ENCODE results near the gene TPPP2. TPM values are rescaled to one million over a fixed set of nuclear protein-coding genes. Genes with fewer than 3 reads are reported as not detected.

The TPPP2 gene
- total RNA-seq, 1 experiment from 2014 or later, result not detected

- no TSS peak for BruUV-seq (replicated peaks)
- Histone ChIP-seq H3K9me3 (ENCODE audit: low read depth, low read length, poor library complexity, severe bottlenecking) (no peaks in the 10 kb centered on the region), H3K4me3 (ENCODE audit: low read depth, low read length, poor library complexity, severe bottlenecking) (peak within 1 kb of the TSS; percentile 98), H3K4me1 (ENCODE audit: insufficient read depth, low read length, poor library complexity, severe bottlenecking) (peaks cover 27% of the 10 kb centered on the region), H3K36me3 (ENCODE audit: insufficient read depth, low read length, poor library complexity, severe bottlenecking) (peaks cover 21% of the 10 kb centered on the region), H3K27me3 (replicated peaks; ENCODE audit: insufficient read depth, low read depth, low read length, poor library complexity) (no peaks in the 10 kb centered on the region), H3K27ac (ENCODE audit: low read depth, low read length, poor library complexity, severe bottlenecking) (peak within 1 kb of the TSS; percentile 90)
- ChIA-PET CTCF (interaction anchor here (0.6 to 2.5 kb wide), 6 partner anchors 17 to 55 kb away, joined by 3 to 23 read pairs (median 4); no protein-coding TSS in a partner anchor), POLR2A (ENCODE audit: low non-redundant PET) (no interaction called here)
- DNase-seq (ENCODE audit: low spot score), result peak; percentile 68
- TF ChIP-seq CTCF (conservative IDR thresholded peaks at IDR 0.05; ENCODE audit: low read depth, low read length) (no peak), EZH2 (IDR thresholded peaks at IDR 0.05; ENCODE audit: borderline replicate concordance, low read depth, low read length, poor library complexity, severe bottlenecking) (no peak)
- intact Hi-C loops (cut with micrococcal nuclease; ENCODE audit: unreplicated experiment), result no loop called here
Measured at GRCh38 chr14:21070083-21070609, 40.1 kb downstream of the TPPP2 start, which contains the start of gene ARHGEF40. Gene ARHGEF40, plus strand, starts transcription at chr14:21070304. Its CDS starts 93 bp downstream, at chr14:21070397.

GRCh38 chr14:21070610-21071224 is 40.7 kb downstream of the TPPP2 start:
- intact Hi-C loops (cut with micrococcal nuclease; ENCODE audit: unreplicated experiment), result loop anchor here (1.0 kb wide), 2 partner anchors 17 to 34 kb away; no protein-coding TSS in a partner anchor
- Histone ChIP-seq H3K27me3 (replicated peaks; ENCODE audit: insufficient read depth, low read depth, low read length, poor library complexity) (no peaks in the 10 kb centered on the region), H3K27ac (ENCODE audit: low read depth, low read length, poor library complexity, severe bottlenecking) (peak overlapping the region; percentile 90), H3K36me3 (ENCODE audit: insufficient read depth, low read length, poor library complexity, severe bottlenecking) (peaks cover 27% of the 10 kb centered on the region), H3K4me3 (ENCODE audit: low read depth, low read length, poor library complexity, severe bottlenecking) (peak overlapping the region; percentile 98), H3K4me1 (ENCODE audit: insufficient read depth, low read length, poor library complexity, severe bottlenecking) (peaks cover 27% of the 10 kb centered on the region), H3K9me3 (ENCODE audit: low read depth, low read length, poor library complexity, severe bottlenecking) (no peaks in the 10 kb centered on the region)
- BruUV-seq (replicated peaks), result no TSS peak
- no peak for DNase-seq (ENCODE audit: low spot score)
- TF ChIP-seq EZH2 (IDR thresholded peaks at IDR 0.05; ENCODE audit: borderline replicate concordance, low read depth, low read length, poor library complexity, severe bottlenecking) (no peak), CTCF (conservative IDR thresholded peaks at IDR 0.05; ENCODE audit: low read depth, low read length) (no peak)
- POLR2A ChIA-PET (ENCODE audit: low non-redundant PET), result interaction anchor here (0.6 to 1.6 kb wide), 3 partner anchors 24 to 314 kb away, joined by 5 to 15 read pairs (median 5); no protein-coding TSS in a partner anchor
- CTCF ChIA-PET, result interaction anchor here (0.6 to 2.5 kb wide), 10 partner anchors 17 to 56 kb away, joined by 3 to 29 read pairs (median 8); no protein-coding TSS in a partner anchor

GRCh38 chr14:21071225-21072030 is 41.4 kb downstream of the TPPP2 start:
- POLR2A ChIA-PET (ENCODE audit: low non-redundant PET), result interaction anchor here (0.5 to 1.6 kb wide), 6 partner anchors 19 to 313 kb away, joined by 5 to 15 read pairs (median 7); no protein-coding TSS in a partner anchor
- Histone ChIP-seq H3K4me1 (ENCODE audit: insufficient read depth, low read length, poor library complexity, severe bottlenecking) (peaks cover 27% of the 10 kb centered on the region), H3K36me3 (ENCODE audit: insufficient read depth, low read length, poor library complexity, severe bottlenecking) (peaks cover 34% of the 10 kb centered on the region), H3K4me3 (ENCODE audit: low read depth, low read length, poor library complexity, severe bottlenecking) (peak overlapping the region; percentile 98), H3K27me3 (replicated peaks; ENCODE audit: insufficient read depth, low read depth, low read length, poor library complexity) (no peaks in the 10 kb centered on the region), H3K27ac (ENCODE audit: low read depth, low read length, poor library complexity, severe bottlenecking) (peak overlapping the region; percentile 90), H3K9me3 (ENCODE audit: low read depth, low read length, poor library complexity, severe bottlenecking) (no peaks in the 10 kb centered on the region)
- TF ChIP-seq CTCF (conservative IDR thresholded peaks at IDR 0.05; ENCODE audit: low read depth, low read length) (no peak), EZH2 (IDR thresholded peaks at IDR 0.05; ENCODE audit: borderline replicate concordance, low read depth, low read length, poor library complexity, severe bottlenecking) (no peak)
- CTCF ChIA-PET, result interaction anchor here (0.5 to 2.5 kb wide), 10 partner anchors 16 to 56 kb away, joined by 3 to 29 read pairs (median 12); no protein-coding TSS in a partner anchor
- peak; percentile 98 for DNase-seq (ENCODE audit: low spot score)
- intact Hi-C loops (cut with micrococcal nuclease; ENCODE audit: unreplicated experiment), result loop anchor here (1.0 kb wide), 2 partner anchors 16 to 33 kb away; no protein-coding TSS in a partner anchor
- BruUV-seq (replicated peaks), result no TSS peak
